ENCODE measurements around the gene ERBB4. TPM values are rescaled to one million over a fixed set of nuclear protein-coding genes. Genes with fewer than 3 reads are reported as not detected.
"Not testable (repeated sequence)": the region's sequence is repeated elsewhere in the genome, so short reads cannot be mapped to it uniquely, and the experiment has no call there.

ERBB4 gene
- total RNA-seq, 1 donor from 2014 or later: 25.3 TPM

DNA sequence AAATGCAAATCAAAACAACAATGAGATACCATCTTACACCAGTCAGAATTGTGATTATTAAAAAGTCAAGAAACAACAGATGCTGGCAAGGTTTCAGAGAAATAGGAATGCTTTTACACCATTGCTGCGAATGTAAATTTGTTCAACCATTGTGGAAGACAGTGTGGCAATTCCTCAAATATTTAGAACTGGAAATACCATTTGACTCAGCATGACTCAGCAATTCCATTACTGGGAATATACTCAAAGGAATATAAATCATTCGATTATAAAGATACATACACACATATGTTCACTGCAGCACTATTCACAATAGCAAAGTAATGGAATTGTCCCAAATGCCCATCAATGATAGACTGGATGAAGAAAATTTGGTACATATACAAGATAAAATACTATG, 516.7 kb downstream of the ERBB4 start:
- Histone ChIP-seq H3K9me3 (no peaks in the 10 kb centered on the region), H3K27me3 (ENCODE audit: low read depth) (no peaks in the 10 kb centered on the region), H3K4me1 (no peaks in the 10 kb centered on the region), H3K27ac (no peak overlapping the region), H3K4me3 (no peak overlapping the region), H3K36me3 (no peaks in the 10 kb centered on the region)
- ATAC-seq (no peak), DNase-seq (no peak)
- no peak for TF ChIP-seq CTCF (IDR thresholded peaks at IDR 0.05)
- intact Hi-C loops (cut with DNase I): no loop called here

DNA sequence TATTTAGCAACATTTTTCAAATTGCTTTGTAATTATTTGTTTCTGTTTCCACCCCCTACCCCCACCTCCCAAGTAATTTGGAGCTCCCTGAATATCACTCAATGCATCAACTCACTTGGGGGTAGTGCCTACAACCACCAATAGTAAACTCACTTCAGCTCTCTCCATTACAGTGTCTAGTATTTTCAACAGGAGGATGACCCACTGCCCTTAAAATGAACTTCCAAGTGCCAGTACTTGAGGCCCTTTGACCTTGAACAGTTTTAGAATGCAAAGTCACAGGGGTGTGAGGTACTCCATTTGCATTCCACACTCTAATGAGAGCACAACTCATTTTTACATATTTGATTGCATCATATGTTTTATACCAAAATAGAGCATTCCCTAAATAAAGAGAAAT, 523.0 kb downstream of the ERBB4 start:
- no peak for TF ChIP-seq CTCF (IDR thresholded peaks at IDR 0.05)
- H3K9me3 ChIP-seq: no peaks in the 10 kb centered on the region
- intact Hi-C loops (cut with DNase I): no loop called here

GRCh38 chr2:212013626-212014025, 525.0 kb downstream of the ERBB4 start:
- H3K4me3 ChIP-seq: no peak overlapping the region
- H3K36me3 ChIP-seq: no peaks in the 10 kb centered on the region
- ATAC-seq (no peak), DNase-seq (no peak)
- TF ChIP-seq CTCF (IDR thresholded peaks at IDR 0.05): no peak
- no peaks in the 10 kb centered on the region for H3K4me1 ChIP-seq
- no peaks in the 10 kb centered on the region for H3K9me3 ChIP-seq
- no peak overlapping the region for H3K27ac ChIP-seq
- no peaks in the 10 kb centered on the region for H3K27me3 ChIP-seq (ENCODE audit: low read depth)
- intact Hi-C loops (cut with DNase I): no loop called here

More for the DNA sequence above, 523.0 kb downstream of the ERBB4 start:
- Histone ChIP-seq H3K27ac (no peak overlapping the region), H3K4me3 (no peak overlapping the region), H3K36me3 (no peaks in the 10 kb centered on the region), H3K27me3 (ENCODE audit: low read depth) (no peaks in the 10 kb centered on the region), H3K4me1 (no peaks in the 10 kb centered on the region)
- DNase-seq: no peak
- ATAC-seq: no peak

DNA sequence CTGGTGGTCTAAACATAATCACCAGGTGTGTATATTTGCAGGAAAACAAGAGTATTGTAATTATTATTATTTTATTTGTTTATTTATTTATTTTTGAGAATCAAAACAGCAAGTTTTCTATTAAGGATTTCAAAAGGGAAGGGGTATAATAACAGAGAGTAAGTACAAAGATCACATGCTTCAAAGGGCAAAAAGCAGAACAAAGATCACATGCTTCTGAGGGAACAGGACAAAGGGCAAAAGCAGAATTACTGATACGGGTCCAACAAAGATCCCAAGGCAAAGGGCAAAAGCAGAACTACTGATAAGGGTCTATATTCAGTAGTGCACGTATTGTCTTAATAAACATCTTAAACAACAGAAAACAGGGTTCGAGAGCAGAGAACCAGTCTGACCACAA, 528.3 kb downstream of the ERBB4 start:
- ATAC-seq; H3K4me1 ChIP-seq; H3K4me3 ChIP-seq; intact Hi-C loops (cut with DNase I); H3K27ac ChIP-seq; DNase-seq; H3K36me3 ChIP-seq; H3K27me3 ChIP-seq (ENCODE audit: low read depth); H3K9me3 ChIP-seq: not testable (repeated sequence)

DNA sequence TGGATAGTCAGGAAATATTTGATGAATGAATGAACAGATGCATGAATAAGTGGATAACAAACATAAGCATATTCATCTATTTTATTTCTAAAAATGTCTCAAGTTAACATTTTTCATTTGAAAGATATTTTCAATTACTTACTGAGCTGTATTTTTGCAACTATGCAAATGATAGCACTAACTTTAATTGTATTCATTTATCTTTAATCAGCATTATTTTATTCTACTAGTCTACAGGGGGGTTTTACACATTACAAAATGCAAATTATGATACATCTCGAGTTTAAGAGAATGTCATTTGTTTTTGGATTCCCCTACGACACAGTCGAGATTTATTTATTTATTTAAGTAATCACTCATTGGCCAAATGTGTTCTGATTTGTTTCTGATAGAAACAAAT, 530.6 kb downstream of the ERBB4 start:
- H3K4me3 ChIP-seq: no peak overlapping the region
- H3K4me1 ChIP-seq: no peaks in the 10 kb centered on the region
- no peak overlapping the region for H3K27ac ChIP-seq
- DNase-seq (no peak), ATAC-seq (no peak)
- intact Hi-C loops (cut with DNase I): no loop called here
- TF ChIP-seq CTCF (IDR thresholded peaks at IDR 0.05): no peak
- H3K36me3 ChIP-seq: no peaks in the 10 kb centered on the region
- H3K9me3 ChIP-seq: no peaks in the 10 kb centered on the region
- no peaks in the 10 kb centered on the region for H3K27me3 ChIP-seq (ENCODE audit: low read depth)

- peak; percentile 49 for DNase-seq
- peak; percentile 31 for TF ChIP-seq CTCF (IDR thresholded peaks at IDR 0.05)
- Histone ChIP-seq H3K4me1 (no peaks in the 10 kb centered on the region), H3K27me3 (ENCODE audit: low read depth) (no peaks in the 10 kb centered on the region), H3K27ac (no peak overlapping the region), H3K4me3 (no peak overlapping the region), H3K9me3 (no peaks in the 10 kb centered on the region), H3K36me3 (no peaks in the 10 kb centered on the region)
- intact Hi-C loops (cut with DNase I): no loop called here
- peak; percentile 57 to 68 for ATAC-seq
Measured at GRCh38 chr2:212005085-212005671, 533.4 kb downstream of the ERBB4 start.
